Stimulated activated CD8-positive, alpha-beta memory T cell treated with anti-CD3 and anti-CD28 coated beads, Interleukin-7, amount 100 ng/mL, for 48 hours (primary cell): ENCODE results near the gene OR4D1.

Experiments used
- DNase-seq, 2 donors: peaks; one replicate each; pipeline ENCODE4 v3.0.0-alpha.2; 2020; ENCODE audit warnings: low read depth in 1 of 2; ENCODE audit errors: extremely low read depth in 1 of 2

Gene OR4D1

GRCh38 chr17:58191241-58191896, 43.2 kb downstream of the OR4D1 start:
- DNase-seq = no peak

DNA sequence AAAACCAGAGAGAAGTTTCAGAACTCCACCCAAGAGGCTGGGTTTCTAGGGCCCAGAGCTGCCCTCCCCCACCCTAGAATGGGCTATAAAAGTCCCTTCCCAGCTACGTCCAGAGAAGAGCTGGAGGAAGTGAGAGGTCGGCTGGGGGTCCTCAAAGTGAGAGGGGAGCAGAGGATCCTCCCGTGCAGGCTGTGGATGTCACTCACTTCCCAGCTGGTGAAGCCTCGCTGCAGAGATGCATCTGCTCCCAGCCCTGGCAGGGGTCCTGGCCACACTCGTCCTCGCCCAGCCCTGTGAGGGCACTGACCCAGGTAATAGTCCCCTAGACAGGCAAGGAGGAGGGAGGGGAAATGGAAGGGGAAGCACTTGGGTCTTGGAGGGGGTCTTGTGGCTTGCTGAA, 44.4 kb downstream of the OR4D1 start, which contains the start of gene EPX:
Gene EPX (plus strand): TSS at position 115 of the 400 bp plus-strand sequence. CDS start 121 bp downstream, at position 236.
- DNase-seq = no peak

DNA sequence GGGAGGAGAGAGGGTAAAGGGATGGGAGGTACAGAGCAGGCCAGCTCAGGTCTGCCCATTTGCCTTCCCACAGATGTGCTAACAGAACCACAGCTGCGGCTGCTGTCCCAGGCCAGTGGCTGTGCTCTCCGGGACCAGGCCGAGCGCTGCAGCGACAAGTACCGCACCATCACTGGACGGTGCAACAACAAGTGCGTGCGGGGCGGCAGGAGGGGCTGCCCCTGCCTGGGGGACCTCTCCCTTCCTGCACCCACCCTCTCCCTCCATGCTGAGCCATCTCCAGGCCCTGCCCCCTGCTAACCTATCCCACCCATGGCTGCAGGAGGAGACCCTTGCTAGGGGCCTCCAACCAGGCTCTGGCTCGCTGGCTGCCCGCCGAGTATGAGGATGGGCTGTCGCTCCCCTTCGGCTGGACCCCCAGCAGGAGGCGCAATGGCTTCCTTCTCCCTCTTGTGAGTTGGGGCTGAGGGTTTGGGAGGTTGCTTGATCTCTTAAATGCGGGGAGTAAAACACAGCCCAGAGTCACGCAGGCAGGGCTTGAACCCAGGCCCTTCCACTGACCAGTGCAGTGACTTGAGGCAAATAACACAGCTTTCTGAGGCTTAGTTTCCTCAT, 45.6 kb downstream of the OR4D1 start:
- no peak for DNase-seq

- DNase-seq = no peak
These were observed 47.4 kb downstream of the OR4D1 start for GRCh38 chr17:58195518-58196123.

GRCh38 chr17:58196610-58197009, 48.4 kb downstream of the OR4D1 start:
- DNase-seq = no peak

DNA sequence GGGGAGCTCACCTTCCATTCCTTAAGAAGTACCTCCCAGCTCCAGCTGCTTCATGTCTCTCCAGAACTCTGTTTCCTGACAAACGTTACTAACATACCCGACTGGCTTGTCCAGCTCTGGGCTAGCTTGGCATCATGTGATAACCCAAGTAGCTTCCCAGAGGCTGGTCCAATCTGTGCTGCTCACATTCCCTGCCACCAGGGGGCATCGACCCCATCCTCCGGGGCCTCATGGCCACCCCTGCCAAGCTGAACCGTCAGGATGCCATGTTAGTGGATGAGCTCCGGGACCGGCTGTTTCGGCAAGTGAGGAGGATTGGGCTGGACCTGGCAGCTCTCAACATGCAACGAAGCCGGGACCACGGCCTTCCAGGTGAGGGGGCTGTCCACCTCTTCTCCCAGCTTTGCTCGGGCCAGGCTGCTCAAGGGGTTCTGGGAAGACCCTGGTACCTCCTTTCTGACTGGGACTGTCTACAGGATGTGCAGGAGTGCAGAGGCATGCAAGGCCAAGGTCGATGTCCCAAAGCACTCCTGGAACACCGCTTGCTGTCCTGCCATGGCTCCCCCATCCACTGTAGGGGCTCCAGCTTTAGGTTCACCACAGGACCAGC, 51.9 kb downstream of the OR4D1 start:
- peak; percentile 20 to 49 for DNase-seq

GRCh38 chr17:58202859-58203258, 54.7 kb downstream of the OR4D1 start:
- DNase-seq = no peak

DNA sequence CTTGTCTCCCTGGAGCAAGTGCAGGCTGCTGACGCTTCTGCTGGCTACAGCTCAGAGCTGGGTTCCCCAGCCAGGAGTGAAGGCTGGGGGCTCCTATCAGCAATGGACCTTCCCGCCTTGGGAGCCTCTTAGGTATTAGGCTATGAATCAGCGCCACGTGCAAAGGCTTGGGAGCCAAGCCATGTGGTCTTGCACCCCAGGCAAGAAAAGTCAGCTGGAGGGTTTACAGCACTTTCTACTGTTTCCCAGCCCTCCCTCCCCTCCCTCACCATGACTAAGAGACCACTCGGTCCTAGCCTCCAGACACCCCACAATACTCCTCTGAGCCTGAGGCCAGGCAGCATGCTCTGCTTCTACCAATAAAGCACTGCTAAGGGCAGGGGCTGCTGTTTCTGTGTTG, 56.6 kb downstream of the OR4D1 start:
- DNase-seq = no peak

DNA sequence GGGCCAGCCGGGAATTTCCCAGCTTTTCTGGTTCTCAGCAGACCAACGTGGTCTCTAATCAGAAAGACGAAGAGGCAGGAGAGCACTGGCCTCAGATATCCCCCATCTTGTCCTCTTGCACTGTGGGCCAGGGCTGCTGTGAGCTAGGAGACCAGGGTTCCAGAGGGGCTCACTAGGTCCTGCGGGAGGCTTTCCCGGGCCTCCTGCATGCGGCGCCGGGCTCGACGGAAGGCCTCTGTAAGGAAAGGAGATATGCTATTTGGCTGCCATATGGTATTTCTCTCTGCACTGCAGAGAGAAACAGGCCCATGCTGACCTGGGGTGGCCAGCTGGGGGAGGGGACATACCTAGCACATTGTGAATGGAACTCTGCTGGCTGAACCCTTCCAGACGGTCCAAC, 57.8 kb downstream of the OR4D1 start:
- DNase-seq = no peak

DNA sequence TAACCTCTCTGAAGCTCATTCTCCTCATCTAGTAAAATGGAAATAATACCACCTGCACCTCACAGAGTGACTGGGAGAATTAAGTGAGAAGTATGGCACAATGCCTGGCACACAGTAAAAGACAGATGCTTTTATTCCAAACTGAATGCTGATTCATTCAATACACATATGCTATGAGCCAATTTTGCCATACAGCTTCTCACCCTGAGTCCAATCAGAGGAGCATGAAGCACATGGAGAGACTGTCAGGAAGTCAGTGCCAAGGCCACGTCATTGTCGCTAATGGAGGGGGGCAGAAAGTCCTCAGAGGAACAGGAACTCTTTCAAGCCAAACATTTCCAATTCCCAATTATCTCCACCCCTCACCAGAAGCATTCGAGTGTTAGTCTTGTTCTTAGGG, 59.3 kb downstream of the OR4D1 start:
- DNase-seq = no peak

DNA sequence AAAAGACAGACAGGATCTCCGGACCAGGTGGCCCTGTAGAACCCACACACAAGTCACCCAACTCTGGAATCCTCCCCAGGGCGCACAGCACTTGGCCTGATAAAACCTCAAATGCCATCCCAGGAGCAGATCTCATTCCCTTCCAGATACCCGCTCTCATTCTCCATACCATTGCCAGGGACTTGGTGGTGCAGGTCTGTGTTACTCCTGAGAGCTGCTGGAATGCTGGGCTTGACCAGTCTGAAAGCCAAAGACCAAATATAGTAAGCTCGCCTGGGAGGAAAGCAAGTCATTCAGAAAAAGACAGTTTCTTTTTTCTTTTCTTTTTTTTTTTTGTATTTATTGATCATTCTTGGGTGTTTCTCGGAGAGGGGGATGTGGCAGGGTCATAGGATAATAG, 60.2 kb downstream of the OR4D1 start:
- DNase-seq = no peak
